Nephron progenitor cell (in vitro differentiated cells): Measurements from ENCODE around the gene MPV17.
"Not testable (repeated sequence)": the region's sequence is repeated elsewhere in the genome, so short reads cannot be mapped to it uniquely, and the experiment has no call there.

Experiments
- DNase-seq: peaks from one replicate; pipeline ENCODE4 v3.0.0; 2021
- H3K27ac Mint-ChIP-seq: 2 replicates; pipeline ENCODE4 v1.8.0; 2021; ENCODE audit warnings: mild to moderate bottlenecking, moderate library complexity, mixed read lengths
- H3K27me3 Mint-ChIP-seq: 2 replicates; pipeline ENCODE4 v1.8.0; 2021; ENCODE audit warnings: mild to moderate bottlenecking, low read depth, mixed read lengths; ENCODE audit not compliant: poor library complexity
- H3K36me3 Mint-ChIP-seq: 2 replicates; pipeline ENCODE4 v1.8.0; 2021; ENCODE audit warnings: low read depth, mixed read lengths
- H3K4me1 Mint-ChIP-seq: 2 replicates; pipeline ENCODE4 v1.8.0; 2021; ENCODE audit warnings: mixed read lengths
- H3K4me3 Mint-ChIP-seq: 2 replicates; pipeline ENCODE4 v1.8.0; 2021; ENCODE audit warnings: mild to moderate bottlenecking, moderate library complexity, mixed read lengths
- H3K9me3 Mint-ChIP-seq: 2 replicates; pipeline ENCODE4 v1.8.0; 2021; ENCODE audit warnings: mild to moderate bottlenecking, moderate library complexity, mixed read lengths
- TF ChIP-seq, protein P1 (sequence below): fragments of 200-600 bp; sonication (generic); IDR thresholded peaks from 2 replicates; pipeline ENCODE4 v1.5.0; 2021; ENCODE audit warnings: antibody characterized with exemption

Gene MPV17

DNA sequence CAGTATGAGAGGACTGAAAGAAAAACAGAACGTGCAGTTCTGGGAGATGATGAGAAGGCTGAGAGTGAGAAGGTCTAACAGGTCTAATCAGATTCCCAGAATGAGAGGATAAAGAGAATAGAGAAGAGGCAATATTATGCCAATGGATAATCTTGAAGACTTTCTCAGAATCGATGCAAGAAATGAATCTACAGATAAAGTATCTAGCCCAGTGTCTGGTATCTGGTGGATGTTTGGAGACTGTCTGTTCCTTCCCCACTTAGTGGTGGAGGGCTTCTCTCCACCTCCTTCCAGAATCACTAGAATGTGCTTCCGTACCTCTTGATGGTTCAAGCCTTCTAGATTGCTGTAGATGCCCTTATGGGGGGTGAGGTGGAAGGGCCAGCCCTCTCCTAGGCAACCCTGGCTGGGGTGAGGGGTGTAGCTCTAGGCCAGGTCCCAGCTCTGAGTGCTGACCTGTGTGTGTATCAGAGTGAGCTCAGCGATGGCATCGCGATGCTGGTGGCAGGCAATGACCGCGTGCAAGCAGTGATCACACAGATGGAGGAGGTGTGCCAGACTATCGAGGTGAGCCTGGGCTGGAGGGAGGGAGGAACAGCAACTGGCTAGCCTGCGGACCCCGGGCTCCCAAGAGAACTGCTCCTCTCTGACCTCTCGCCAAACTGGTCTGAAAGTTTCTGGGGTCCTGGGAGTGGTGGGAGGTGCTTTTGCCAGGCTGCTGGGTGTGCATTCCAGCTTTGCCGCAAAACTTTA is 18.2 kb downstream of the MPV17 start:
- Mint-ChIP-seq H3K9me3 (peaks cover 7% of the 10 kb centered on the region), H3K4me3 (no peak overlapping the region), H3K36me3 (peaks cover 10% of the 10 kb centered on the region), H3K27ac (no peak overlapping the region), H3K4me1 (no peaks in the 10 kb centered on the region), H3K27me3 (peaks cover 70% of the 10 kb centered on the region)
- no peak for DNase-seq
- TF ChIP-seq, protein P1, sequence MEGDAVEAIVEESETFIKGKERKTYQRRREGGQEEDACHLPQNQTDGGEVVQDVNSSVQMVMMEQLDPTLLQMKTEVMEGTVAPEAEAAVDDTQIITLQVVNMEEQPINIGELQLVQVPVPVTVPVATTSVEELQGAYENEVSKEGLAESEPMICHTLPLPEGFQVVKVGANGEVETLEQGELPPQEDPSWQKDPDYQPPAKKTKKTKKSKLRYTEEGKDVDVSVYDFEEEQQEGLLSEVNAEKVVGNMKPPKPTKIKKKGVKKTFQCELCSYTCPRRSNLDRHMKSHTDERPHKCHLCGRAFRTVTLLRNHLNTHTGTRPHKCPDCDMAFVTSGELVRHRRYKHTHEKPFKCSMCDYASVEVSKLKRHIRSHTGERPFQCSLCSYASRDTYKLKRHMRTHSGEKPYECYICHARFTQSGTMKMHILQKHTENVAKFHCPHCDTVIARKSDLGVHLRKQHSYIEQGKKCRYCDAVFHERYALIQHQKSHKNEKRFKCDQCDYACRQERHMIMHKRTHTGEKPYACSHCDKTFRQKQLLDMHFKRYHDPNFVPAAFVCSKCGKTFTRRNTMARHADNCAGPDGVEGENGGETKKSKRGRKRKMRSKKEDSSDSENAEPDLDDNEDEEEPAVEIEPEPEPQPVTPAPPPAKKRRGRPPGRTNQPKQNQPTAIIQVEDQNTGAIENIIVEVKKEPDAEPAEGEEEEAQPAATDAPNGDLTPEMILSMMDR: no peak

DNA sequence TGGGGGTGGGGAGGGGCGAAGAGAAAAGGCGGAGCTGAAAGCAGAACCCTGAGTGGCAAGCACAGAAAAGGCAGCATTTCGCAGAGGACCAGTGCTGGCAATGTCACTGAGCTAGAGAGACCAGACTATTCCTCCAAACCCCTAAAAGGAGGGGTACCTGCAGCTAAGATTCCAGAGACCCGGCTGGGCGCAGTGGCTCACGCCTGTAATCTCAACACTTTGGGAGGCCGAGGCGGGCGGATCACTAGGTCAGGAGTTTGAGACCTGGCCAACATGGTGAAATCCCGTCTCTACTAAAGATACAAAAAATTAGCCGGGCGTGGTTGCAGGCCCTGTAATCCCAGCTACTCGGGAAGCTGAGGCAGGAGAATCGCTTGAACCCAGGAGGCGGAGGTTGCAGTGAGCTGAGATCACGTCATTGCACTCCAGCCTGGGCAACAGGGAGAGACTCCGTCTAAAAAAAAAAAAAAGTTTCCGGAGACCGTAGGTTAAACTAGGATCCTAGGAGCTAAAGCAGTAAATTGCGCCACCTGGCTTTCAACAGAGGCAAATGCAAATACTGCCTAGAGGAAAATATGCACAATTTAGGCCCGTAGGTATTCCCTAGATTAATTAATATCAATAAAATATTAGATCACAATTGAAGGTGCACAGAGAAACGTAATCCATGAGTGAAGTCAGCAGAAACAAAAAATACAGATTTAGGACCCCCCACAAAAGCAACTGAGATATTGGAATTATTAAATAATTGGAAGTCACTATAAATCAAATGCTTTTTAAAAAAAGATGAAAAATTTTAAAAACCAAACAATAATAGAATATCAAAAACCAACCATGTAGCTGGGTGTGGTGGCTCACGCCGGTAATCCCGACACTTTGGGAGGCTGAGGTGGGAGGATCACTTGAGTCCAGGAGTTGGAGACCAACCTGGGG is 19.5 kb downstream of the MPV17 start:
- Mint-ChIP-seq H3K9me3 (peaks cover 7% of the 10 kb centered on the region), H3K27me3 (peaks cover 63% of the 10 kb centered on the region), H3K4me3 (no peak overlapping the region), H3K27ac (no peak overlapping the region), H3K36me3 (peaks cover under 1% of the 10 kb centered on the region), H3K4me1 (peaks cover 4% of the 10 kb centered on the region)
- TF ChIP-seq, protein P1: peak; percentile 83
- DNase-seq: peak; percentile 48

DNA sequence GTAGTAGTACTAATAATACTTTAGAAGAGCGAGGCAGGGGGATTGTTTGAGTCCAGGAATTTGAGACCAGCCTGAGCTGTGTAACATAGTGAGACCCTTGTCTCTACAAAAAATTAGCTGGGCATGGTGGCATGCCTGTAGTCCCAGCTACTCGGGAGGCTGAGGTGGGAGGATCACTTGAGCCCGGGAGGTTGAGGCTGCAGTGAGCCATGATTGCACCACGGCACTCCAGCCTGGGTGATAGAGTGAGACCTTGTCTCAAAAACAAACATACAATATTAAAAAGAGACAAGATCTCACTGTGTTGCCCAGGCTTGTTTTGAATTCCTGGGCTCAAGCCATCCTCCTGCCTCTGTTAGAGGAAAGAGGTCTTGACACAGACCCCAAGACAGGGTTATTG is 22.3 kb downstream of the MPV17 start:
- H3K27ac Mint-ChIP-seq, H3K9me3 Mint-ChIP-seq, DNase-seq, H3K4me3 Mint-ChIP-seq, H3K36me3 Mint-ChIP-seq, H3K4me1 Mint-ChIP-seq: not testable (repeated sequence)
- peaks cover 57% of the 10 kb centered on the region for H3K27me3 Mint-ChIP-seq

DNA sequence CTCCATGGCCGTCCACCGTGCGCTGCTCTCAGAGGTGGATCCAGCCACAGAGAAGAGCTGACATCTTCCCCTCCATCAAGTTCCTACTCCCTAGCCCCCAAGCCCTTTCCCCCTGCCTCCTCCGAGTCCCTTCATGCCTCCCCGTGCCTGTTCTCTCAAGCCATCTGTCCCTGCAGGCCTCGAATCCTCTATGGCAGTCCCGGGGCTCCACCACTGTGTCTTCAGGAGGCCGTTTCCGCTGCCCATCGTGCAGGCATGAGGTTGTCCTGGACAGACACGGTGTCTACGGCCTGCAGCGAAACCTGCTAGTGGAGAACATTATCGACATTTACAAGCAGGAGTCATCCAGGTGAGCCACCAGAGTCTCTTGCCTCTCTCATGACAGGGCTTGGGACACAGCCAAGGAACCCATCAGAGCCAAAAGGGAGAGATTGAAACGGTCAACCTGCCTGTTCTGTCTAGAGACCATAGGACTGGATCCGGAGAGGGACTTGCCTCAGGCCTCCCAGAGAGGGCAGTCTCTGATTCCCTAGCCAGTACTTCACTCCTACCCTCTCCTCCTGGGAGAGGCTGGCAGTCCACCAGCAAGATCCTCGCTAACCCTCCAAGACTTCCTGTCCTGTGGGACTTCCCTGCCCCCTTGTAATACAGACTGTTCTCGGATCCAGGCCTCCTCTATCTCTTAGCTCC is 24.4 kb downstream of the MPV17 start:
- no peak overlapping the region for H3K27ac Mint-ChIP-seq
- H3K4me1 Mint-ChIP-seq: peaks cover 5% of the 10 kb centered on the region
- no peaks in the 10 kb centered on the region for H3K9me3 Mint-ChIP-seq
- H3K27me3 Mint-ChIP-seq: peaks cover 50% of the 10 kb centered on the region
- H3K36me3 Mint-ChIP-seq: no peaks in the 10 kb centered on the region
- DNase-seq: no peak
- no peak overlapping the region for H3K4me3 Mint-ChIP-seq
- TF ChIP-seq, protein P1: no peak

DNA sequence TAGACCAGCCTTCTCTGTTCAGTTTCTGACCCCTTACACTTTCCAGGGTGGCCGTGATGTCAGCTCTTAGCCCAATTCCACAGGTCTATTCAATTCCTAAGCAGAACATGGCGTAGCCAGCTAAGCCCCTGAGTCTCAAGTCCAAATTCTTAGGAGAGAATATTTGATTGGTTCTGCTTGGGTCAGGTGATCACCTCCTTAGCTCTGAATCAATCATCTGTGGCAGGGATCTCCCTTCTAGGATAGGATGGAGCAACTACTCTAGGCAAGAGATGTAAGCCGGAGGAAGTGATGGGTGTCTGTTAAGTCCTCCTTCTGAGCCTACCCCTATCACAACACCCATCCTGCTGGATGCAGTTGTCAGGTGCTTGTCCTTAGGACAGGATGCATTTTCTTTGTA is 25.7 kb downstream of the MPV17 start:
- peaks cover 58% of the 10 kb centered on the region for H3K27me3 Mint-ChIP-seq
- no peaks in the 10 kb centered on the region for H3K36me3 Mint-ChIP-seq
- H3K4me1 Mint-ChIP-seq: peaks cover 12% of the 10 kb centered on the region
- no peak overlapping the region for H3K4me3 Mint-ChIP-seq
- H3K9me3 Mint-ChIP-seq: no peaks in the 10 kb centered on the region
- DNase-seq: no peak
- no peak overlapping the region for H3K27ac Mint-ChIP-seq
- TF ChIP-seq, protein P1: no peak

DNA sequence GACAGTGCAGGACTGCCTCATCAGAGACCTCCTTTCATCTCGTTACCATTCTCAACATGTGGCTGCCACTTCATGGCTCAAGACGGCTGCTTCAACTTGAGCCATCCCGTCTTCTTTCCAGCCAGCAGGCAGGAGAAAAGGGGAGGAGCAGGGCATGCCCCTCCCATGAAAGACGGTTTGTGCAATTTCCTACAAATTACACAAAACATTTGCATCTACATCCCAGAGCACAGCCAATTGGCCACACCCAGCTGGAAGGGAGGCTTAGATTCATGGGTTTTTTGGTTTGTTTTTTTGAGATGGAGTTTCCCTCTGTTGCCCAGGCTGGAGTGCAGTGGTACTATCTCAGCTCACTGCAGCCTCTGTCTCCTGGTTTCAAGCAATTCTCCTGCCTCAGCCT is 26.4 kb downstream of the MPV17 start:
- Mint-ChIP-seq H3K36me3 (no peaks in the 10 kb centered on the region), H3K4me3 (no peak overlapping the region), H3K4me1 (peaks cover 20% of the 10 kb centered on the region), H3K27ac (no peak overlapping the region), H3K9me3 (no peaks in the 10 kb centered on the region), H3K27me3 (peaks cover 62% of the 10 kb centered on the region)
- DNase-seq: no peak
- TF ChIP-seq, protein P1: no peak
